ENCODE data around the gene DLK1. TPM values are rescaled to one million over a fixed set of nuclear protein-coding genes. Genes with fewer than 3 reads are reported as not detected.

The DLK1 gene
- total RNA-seq, 4 donors from 2014 or later: not detected

DNA sequence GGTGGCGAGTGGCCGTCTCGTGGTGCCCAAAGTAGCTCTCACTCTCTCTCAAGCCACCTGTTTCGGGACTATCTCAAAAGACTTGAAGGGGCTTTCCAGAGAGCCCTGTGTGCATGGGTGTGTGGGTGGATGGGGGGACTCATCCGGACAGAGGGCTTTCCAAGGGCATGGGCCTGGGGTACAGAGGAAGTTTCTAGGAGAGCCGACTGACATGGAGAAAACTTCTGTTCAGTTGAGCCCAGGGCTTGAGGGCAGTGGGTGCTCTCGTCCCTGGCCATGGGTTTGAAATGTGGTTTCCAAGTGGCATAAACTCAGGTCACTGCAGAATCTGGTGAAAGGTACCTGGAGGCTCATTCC, 51.8 kb downstream of the DLK1 start:
- Histone ChIP-seq H3K4me3 (no peak overlapping the region), H3K27me3 (peaks cover 7% of the 10 kb centered on the region), H3K27ac (no peak overlapping the region), H3K36me3 (no peaks in the 10 kb centered on the region), H3K9me3 (no peaks in the 10 kb centered on the region), H3K4me1 (no peaks in the 10 kb centered on the region)
- 68% methylated on average over 4 of the region's 7 CpGs for WGBS
- DNase-seq (ENCODE audit: low spot score in 2 of 2): peak in 1 of 2 donors; percentile 45
- TF ChIP-seq EP300 (IDR thresholded peaks at IDR 0.05): no peak
- TF ChIP-seq, protein P1, sequence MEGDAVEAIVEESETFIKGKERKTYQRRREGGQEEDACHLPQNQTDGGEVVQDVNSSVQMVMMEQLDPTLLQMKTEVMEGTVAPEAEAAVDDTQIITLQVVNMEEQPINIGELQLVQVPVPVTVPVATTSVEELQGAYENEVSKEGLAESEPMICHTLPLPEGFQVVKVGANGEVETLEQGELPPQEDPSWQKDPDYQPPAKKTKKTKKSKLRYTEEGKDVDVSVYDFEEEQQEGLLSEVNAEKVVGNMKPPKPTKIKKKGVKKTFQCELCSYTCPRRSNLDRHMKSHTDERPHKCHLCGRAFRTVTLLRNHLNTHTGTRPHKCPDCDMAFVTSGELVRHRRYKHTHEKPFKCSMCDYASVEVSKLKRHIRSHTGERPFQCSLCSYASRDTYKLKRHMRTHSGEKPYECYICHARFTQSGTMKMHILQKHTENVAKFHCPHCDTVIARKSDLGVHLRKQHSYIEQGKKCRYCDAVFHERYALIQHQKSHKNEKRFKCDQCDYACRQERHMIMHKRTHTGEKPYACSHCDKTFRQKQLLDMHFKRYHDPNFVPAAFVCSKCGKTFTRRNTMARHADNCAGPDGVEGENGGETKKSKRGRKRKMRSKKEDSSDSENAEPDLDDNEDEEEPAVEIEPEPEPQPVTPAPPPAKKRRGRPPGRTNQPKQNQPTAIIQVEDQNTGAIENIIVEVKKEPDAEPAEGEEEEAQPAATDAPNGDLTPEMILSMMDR (IDR thresholded peaks at IDR 0.05): no peak
- TF ChIP-seq POLR2A (IDR thresholded peaks at IDR 0.05): no peak
- TF ChIP-seq POLR2AphosphoS5 (IDR thresholded peaks at IDR 0.05): no peak

- no peak overlapping the region for H3K4me3 ChIP-seq
- H3K36me3 ChIP-seq: no peaks in the 10 kb centered on the region
- peaks cover 3% of the 10 kb centered on the region for H3K27me3 ChIP-seq
- peak in 1 of 2 donors; percentile 62 for DNase-seq (ENCODE audit: low spot score in 2 of 2)
- no peak overlapping the region for H3K27ac ChIP-seq
- H3K9me3 ChIP-seq: no peaks in the 10 kb centered on the region
- WGBS: 83% methylated on average over 21 of the region's 24 CpGs
- no peaks in the 10 kb centered on the region for H3K4me1 ChIP-seq
- TF ChIP-seq POLR2A (IDR thresholded peaks at IDR 0.05) (no peak), EP300 (IDR thresholded peaks at IDR 0.05) (no peak)
Observed at GRCh38 chr14:100778951-100779690, 52.4 kb downstream of the DLK1 start.

DNA sequence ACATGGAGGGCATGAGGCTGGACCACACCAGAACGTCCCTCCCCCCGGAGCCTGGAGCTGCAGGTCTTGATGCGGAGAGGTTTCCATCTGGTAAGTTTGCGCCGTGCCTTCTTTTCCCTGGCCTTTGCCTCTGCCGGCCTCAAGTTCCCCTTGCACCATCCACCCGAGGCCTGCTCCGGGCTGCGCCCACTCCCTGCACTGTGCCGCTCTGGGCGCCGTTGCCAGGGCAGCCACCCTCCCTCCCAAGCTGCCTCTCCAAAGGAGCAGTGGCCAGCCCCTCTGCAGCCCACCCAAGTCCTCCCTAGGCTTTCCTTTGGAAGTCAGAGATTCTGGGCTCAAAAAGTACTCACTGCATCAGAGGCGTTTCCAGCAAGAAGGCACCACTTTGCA, 53.0 kb downstream of the DLK1 start:
- no peaks in the 10 kb centered on the region for H3K36me3 ChIP-seq

DNA sequence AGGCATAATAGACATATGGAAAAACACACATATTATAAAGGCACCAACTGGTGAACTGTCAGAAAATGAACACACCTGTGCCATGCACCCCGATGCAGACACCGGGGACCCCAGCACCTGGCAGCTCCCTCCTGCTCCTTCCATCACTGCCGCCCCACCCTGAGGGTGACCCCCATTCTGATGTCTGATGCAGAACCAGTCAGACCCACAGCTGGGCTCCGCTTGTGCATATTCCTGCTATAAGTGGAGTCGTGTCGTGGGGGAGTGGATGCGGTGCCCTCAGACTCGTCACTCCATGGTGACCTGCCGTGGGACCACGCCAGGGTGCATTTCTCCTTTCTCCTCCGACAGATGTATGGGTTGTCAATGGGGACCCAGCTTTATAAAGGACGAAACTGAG, 53.6 kb downstream of the DLK1 start:
- Histone ChIP-seq H3K36me3 (no peaks in the 10 kb centered on the region), H3K4me3 (no peak overlapping the region), H3K4me1 (no peaks in the 10 kb centered on the region), H3K27ac (no peak overlapping the region), H3K9me3 (no peaks in the 10 kb centered on the region), H3K27me3 (peaks cover 3% of the 10 kb centered on the region)
- peak in 1 of 2 donors; percentile 80 for DNase-seq (ENCODE audit: low spot score in 2 of 2)
- WGBS: 79% methylated on average over 12 of the region's 12 CpGs
- TF ChIP-seq POLR2A (IDR thresholded peaks at IDR 0.05) (no peak), EP300 (IDR thresholded peaks at IDR 0.05) (no peak), POLR2AphosphoS5 (IDR thresholded peaks at IDR 0.05) (no peak)
- TF ChIP-seq, protein P1 (IDR thresholded peaks at IDR 0.05): no peak

More for the DNA sequence above, 53.0 kb downstream of the DLK1 start:
- H3K9me3 ChIP-seq: no peaks in the 10 kb centered on the region
- no peak overlapping the region for H3K27ac ChIP-seq
- DNase-seq (ENCODE audit: low spot score in 2 of 2): peak in 1 of 2 donors; percentile 50
- H3K4me3 ChIP-seq: no peak overlapping the region
- WGBS: 93% methylated on average over 13 of the region's 13 CpGs
- no peaks in the 10 kb centered on the region for H3K4me1 ChIP-seq
- TF ChIP-seq EP300 (IDR thresholded peaks at IDR 0.05) (no peak), POLR2AphosphoS5 (IDR thresholded peaks at IDR 0.05) (no peak), POLR2A (IDR thresholded peaks at IDR 0.05) (no peak)
- TF ChIP-seq, protein P1 (IDR thresholded peaks at IDR 0.05): no peak
- H3K27me3 ChIP-seq: peaks cover 3% of the 10 kb centered on the region

DNA sequence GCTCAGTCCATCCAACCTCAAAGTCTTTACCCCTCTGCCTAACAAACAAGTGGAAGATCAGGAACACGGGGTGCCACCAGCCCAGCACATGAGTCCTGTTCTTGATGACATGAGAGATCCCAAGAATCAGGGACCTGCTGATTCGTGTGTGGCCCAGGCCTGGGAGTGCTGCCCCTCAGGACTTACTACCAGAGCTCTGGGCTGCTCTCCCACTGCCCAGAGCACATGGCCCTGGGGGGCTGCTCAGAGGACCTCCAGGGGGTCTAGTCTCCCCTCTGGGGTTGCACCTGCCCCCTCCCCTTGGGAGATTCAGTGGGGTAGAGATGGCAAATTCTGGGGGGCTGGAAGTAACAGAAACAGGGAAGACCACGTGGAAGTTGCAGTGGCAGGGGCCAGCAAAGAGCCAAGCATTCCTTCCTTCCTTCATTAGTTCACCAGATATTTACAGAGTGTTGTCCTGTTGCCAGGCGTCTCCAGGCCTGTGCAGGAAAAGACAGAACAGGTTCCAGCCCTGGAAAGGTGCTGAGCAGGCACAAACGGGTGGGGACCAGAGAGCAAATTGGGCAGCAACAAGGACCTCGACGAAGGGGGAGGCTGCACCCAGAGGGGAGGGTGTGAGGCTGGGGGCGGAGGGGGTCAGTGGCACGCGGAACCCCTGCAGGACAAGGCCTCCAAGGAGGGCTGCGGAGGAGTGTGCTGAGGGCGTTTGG, 54.1 kb downstream of the DLK1 start:
- Histone ChIP-seq H3K9me3 (no peaks in the 10 kb centered on the region), H3K4me3 (no peak overlapping the region), H3K4me1 (no peaks in the 10 kb centered on the region), H3K27me3 (peaks cover 5% of the 10 kb centered on the region), H3K36me3 (no peaks in the 10 kb centered on the region), H3K27ac (no peak overlapping the region)
- DNase-seq (ENCODE audit: low spot score in 2 of 2): peak in 1 of 2 donors; percentile 65
- TF ChIP-seq, protein P1 (IDR thresholded peaks at IDR 0.05): no peak
- TF ChIP-seq POLR2A (IDR thresholded peaks at IDR 0.05): no peak
- no peak for TF ChIP-seq EP300 (IDR thresholded peaks at IDR 0.05)
- no peak for TF ChIP-seq POLR2AphosphoS5 (IDR thresholded peaks at IDR 0.05)
- 67% methylated on average over 12 of the region's 12 CpGs for WGBS
